Measurements from ENCODE around the gene MAGEB6. TPM values are rescaled to one million over a fixed set of nuclear protein-coding genes. Genes with fewer than 3 reads are reported as not detected.
A peak's percentile ranks its signal among the peaks of the same experiment; 100 is the strongest.
"Not testable (repeated sequence)": the region's sequence is repeated elsewhere in the genome, so short reads cannot be mapped to it uniquely, and the experiment has no call there.

Gene MAGEB6
- total RNA-seq (not detected), polyA plus RNA-seq (not detected)

DNA sequence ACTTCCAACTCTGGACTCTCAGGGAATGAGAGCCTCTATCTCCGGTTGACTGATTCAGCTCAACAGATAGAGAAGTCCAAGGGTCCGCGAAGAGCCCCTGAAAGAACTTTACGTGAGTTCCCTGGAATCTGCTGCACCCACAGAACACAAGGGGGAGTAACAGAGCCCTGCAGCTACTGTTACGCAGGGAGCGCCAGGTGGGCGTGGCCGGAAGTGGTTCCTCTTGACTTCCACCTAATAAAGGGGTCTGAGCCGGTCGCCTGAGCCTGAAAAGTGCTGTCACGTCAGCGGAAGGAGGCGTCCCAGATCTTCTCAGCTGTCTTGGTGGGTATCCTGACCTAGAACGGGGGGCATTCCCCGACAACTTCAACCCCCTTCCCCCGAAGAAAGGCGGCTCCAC is at the start of gene MAGEB6:
MAGEB6 (plus strand) TSS at position 237 of the 400 bp plus-strand sequence. CDS start 1,407 bp downstream, outside the sequence.
- H3K9me3 Mint-ChIP-seq: peaks cover 0 to 9% (median 0%) of the 10 kb centered on the region in 8 donors
- DNase-seq: peak in 1 of 5 donors; percentile 19
- no peaks in the 10 kb centered on the region for H3K4me1 Mint-ChIP-seq
- no peaks in the 10 kb centered on the region for H3K36me3 Mint-ChIP-seq
- H3K27me3 Mint-ChIP-seq: no peaks in the 10 kb centered on the region
- H3K27ac Mint-ChIP-seq: peak within 1 kb of the TSS in 1 of 7 donors; percentile 5
- Histone ChIP-seq H3K4me1 (ENCODE audit: insufficient read depth, low read length) (no peaks in the 10 kb centered on the region), H3K27me3 (ENCODE audit: insufficient read depth, low read length) (no peaks in the 10 kb centered on the region), H3K27ac (ENCODE audit: low read depth, low read length) (no peak within 1 kb of the TSS), H3K36me3 (ENCODE audit: insufficient read depth, low read length) (no peaks in the 10 kb centered on the region), H3K9me3 (ENCODE audit: control insufficient read depth in 1 of 2, low read length in 2 of 2) (no peaks in the 10 kb centered on the region), H3K4me3 (ENCODE audit: low read length in 2 of 2) (no peak within 1 kb of the TSS)
- POLR2A ChIA-PET (ENCODE audit: partially characterized antibody): no interaction called here
- intact Hi-C loops (cut with micrococcal nuclease): no loop called here
- no peak within 1 kb of the TSS for H3K4me3 Mint-ChIP-seq
- CTCF ChIA-PET (ENCODE audit: partially characterized antibody): no interaction called here

DNA sequence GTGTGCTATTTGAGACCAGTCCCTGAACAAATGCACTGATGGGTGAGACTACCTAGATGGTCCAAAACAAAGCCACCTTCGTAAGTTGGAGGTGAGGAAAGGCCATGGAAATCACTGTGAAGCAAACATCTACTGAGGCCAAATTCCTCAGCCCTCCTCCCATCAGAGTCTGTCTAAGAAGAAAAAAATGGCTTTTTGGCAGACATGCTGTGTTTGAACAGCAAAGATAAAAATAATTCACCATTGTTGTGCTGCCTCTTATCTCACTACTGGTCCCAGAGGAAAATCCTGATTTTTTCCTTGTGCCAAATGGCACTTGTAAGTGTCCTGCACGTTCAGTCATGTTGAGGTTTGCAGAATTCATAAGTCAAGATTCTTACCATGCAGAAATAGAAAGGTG is 46.2 kb upstream of the MAGEB6 start:
- Mint-ChIP-seq H3K9me3 (peaks cover 0 to 8% (median under 1%) of the 10 kb centered on the region in 8 donors), H3K4me1 (no peaks in the 10 kb centered on the region), H3K36me3 (no peaks in the 10 kb centered on the region), H3K27ac (no peak overlapping the region), H3K27me3 (no peaks in the 10 kb centered on the region), H3K4me3 (no peak overlapping the region)
- Histone ChIP-seq H3K36me3 (ENCODE audit: insufficient read depth, low read length) (no peaks in the 10 kb centered on the region), H3K4me3 (ENCODE audit: low read length in 2 of 2) (no peak overlapping the region), H3K4me1 (ENCODE audit: insufficient read depth, low read length) (no peaks in the 10 kb centered on the region), H3K27me3 (ENCODE audit: insufficient read depth, low read length) (no peaks in the 10 kb centered on the region), H3K9me3 (ENCODE audit: control insufficient read depth in 1 of 2, low read length in 2 of 2) (no peaks in the 10 kb centered on the region), H3K27ac (ENCODE audit: low read depth, low read length) (no peak overlapping the region)
- ChIA-PET POLR2A (ENCODE audit: partially characterized antibody) (no interaction called here), CTCF (ENCODE audit: partially characterized antibody) (no interaction called here)
- DNase-seq: no peak
- intact Hi-C loops (cut with micrococcal nuclease): no loop called here

GRCh38 chrX:26160301-26160700 is 31.9 kb upstream of the MAGEB6 start, which contains the start of gene MAGEB6B:
TSS of gene MAGEB6B (plus strand) at chrX:26160601. CDS start at chrX:26160601, 0 bp downstream.
- no peaks in the 10 kb centered on the region for H3K4me1 ChIP-seq (ENCODE audit: insufficient read depth, low read length)
- H3K36me3 ChIP-seq (ENCODE audit: insufficient read depth, low read length): no peaks in the 10 kb centered on the region
- Mint-ChIP-seq H3K27me3 (no peaks in the 10 kb centered on the region), H3K9me3 (peaks cover 0 to 8% (median 4%) of the 10 kb centered on the region in 8 donors), H3K4me3 (no peak within 1 kb of the TSS), H3K27ac (no peak within 1 kb of the TSS), H3K4me1 (no peaks in the 10 kb centered on the region), H3K36me3 (no peaks in the 10 kb centered on the region)
- no peak within 1 kb of the TSS for H3K4me3 ChIP-seq (ENCODE audit: low read length in 2 of 2)
- no peak for DNase-seq
- H3K27me3 ChIP-seq (ENCODE audit: insufficient read depth, low read length): no peaks in the 10 kb centered on the region
- ChIA-PET POLR2A (ENCODE audit: partially characterized antibody) (no interaction called here), CTCF (ENCODE audit: partially characterized antibody) (no interaction called here)
- no peaks in the 10 kb centered on the region for H3K9me3 ChIP-seq (ENCODE audit: control insufficient read depth in 1 of 2, low read length in 2 of 2)
- no peak within 1 kb of the TSS for H3K27ac ChIP-seq (ENCODE audit: low read depth, low read length)
- intact Hi-C loops (cut with micrococcal nuclease): no loop called here

GRCh38 chrX:26203561-26203960 is 11.3 kb downstream of the MAGEB6 start:
- no peaks in the 10 kb centered on the region for H3K27me3 ChIP-seq (ENCODE audit: insufficient read depth, low read length)
- no peaks in the 10 kb centered on the region for H3K4me1 Mint-ChIP-seq
- intact Hi-C loops (cut with micrococcal nuclease): no loop called here
- no peaks in the 10 kb centered on the region for H3K4me1 ChIP-seq (ENCODE audit: insufficient read depth, low read length)
- no peak overlapping the region for H3K4me3 ChIP-seq (ENCODE audit: low read length in 2 of 2)
- POLR2A ChIA-PET (ENCODE audit: partially characterized antibody): no interaction called here
- no peaks in the 10 kb centered on the region for H3K27me3 Mint-ChIP-seq
- no peaks in the 10 kb centered on the region for H3K9me3 ChIP-seq (ENCODE audit: control insufficient read depth in 1 of 2, low read length in 2 of 2)
- DNase-seq: no peak
- no peak overlapping the region for H3K27ac ChIP-seq (ENCODE audit: low read depth, low read length)
- no peaks in the 10 kb centered on the region for H3K36me3 Mint-ChIP-seq
- H3K4me3 Mint-ChIP-seq: no peak overlapping the region
- peaks cover 0 to 15% (median 2%) of the 10 kb centered on the region in 8 donors for H3K9me3 Mint-ChIP-seq
- H3K36me3 ChIP-seq (ENCODE audit: insufficient read depth, low read length): no peaks in the 10 kb centered on the region
- CTCF ChIA-PET (ENCODE audit: partially characterized antibody): no interaction called here
- H3K27ac Mint-ChIP-seq: no peak overlapping the region

GRCh38 chrX:26204717-26205116 is 12.5 kb downstream of the MAGEB6 start:
- not testable (repeated sequence) for H3K9me3 Mint-ChIP-seq

DNA sequence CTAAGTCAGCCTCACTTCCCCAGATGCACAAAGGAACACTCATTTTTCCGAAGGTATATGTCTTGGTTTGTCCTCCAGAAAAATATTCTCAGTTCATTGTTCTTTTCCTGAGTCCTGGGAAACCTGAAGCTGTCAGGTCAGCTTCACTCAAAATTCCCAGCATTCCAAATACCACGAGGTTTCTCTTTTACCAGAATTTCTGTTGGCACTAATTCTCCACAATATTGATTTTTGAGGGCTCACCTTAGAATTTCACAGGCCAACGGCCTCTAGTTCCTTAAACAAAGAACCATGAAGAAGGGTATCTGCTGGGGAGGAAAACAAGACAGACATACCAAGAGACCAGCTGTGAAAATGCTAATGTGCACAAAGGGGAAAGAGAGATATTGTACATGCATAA is 15.8 kb downstream of the MAGEB6 start:
- H3K4me3 Mint-ChIP-seq: no peak overlapping the region
- Histone ChIP-seq H3K27ac (ENCODE audit: low read depth, low read length) (no peak overlapping the region), H3K9me3 (ENCODE audit: control insufficient read depth in 1 of 2, low read length in 2 of 2) (no peaks in the 10 kb centered on the region), H3K4me3 (ENCODE audit: low read length in 2 of 2) (no peak overlapping the region), H3K4me1 (ENCODE audit: insufficient read depth, low read length) (no peaks in the 10 kb centered on the region), H3K36me3 (ENCODE audit: insufficient read depth, low read length) (no peaks in the 10 kb centered on the region), H3K27me3 (ENCODE audit: insufficient read depth, low read length) (no peaks in the 10 kb centered on the region)
- ChIA-PET POLR2A (ENCODE audit: partially characterized antibody) (no interaction called here), CTCF (ENCODE audit: partially characterized antibody) (no interaction called here)
- H3K36me3 Mint-ChIP-seq: no peaks in the 10 kb centered on the region
- no peaks in the 10 kb centered on the region for H3K27me3 Mint-ChIP-seq
- peaks cover 0 to 5% (median 0%) of the 10 kb centered on the region in 8 donors for H3K9me3 Mint-ChIP-seq
- no peak overlapping the region for H3K27ac Mint-ChIP-seq
- no peak for DNase-seq
- intact Hi-C loops (cut with micrococcal nuclease): no loop called here
- no peaks in the 10 kb centered on the region for H3K4me1 Mint-ChIP-seq

More at GRCh38 chrX:26204717-26205116, 12.5 kb downstream of the MAGEB6 start:
- H3K4me1 ChIP-seq (ENCODE audit: insufficient read depth, low read length); H3K27ac Mint-ChIP-seq; CTCF ChIA-PET (ENCODE audit: partially characterized antibody); H3K4me3 Mint-ChIP-seq; H3K27me3 ChIP-seq (ENCODE audit: insufficient read depth, low read length); H3K9me3 ChIP-seq (ENCODE audit: control insufficient read depth in 1 of 2, low read length in 2 of 2); H3K27me3 Mint-ChIP-seq; intact Hi-C loops (cut with micrococcal nuclease); H3K27ac ChIP-seq (ENCODE audit: low read depth, low read length); H3K4me3 ChIP-seq (ENCODE audit: low read length in 2 of 2); POLR2A ChIA-PET (ENCODE audit: partially characterized antibody); H3K4me1 Mint-ChIP-seq; DNase-seq; H3K36me3 ChIP-seq (ENCODE audit: insufficient read depth, low read length); H3K36me3 Mint-ChIP-seq: not testable (repeated sequence)

DNA sequence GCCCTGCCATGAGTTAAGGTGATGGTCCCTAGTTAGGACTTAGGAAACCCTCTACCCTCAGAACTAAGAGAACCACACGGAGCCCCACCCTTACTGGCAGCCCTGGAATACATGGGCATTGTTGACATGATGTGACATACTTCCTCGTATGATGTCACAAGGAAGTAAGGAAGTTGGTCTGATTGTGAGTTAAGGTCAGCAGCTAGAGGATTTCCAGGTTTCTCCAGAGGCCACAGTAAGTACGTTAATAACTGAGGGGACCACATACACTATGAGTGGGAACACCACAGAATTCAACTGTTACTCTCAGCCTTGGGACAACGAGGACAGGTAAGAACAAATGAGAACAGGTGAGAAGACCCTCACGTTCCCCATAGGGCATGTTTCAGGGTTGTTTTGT is 23.6 kb downstream of the MAGEB6 start, which contains the start of gene MAGEB5:
MAGEB5 (plus strand) TSS at position 301 of the 400 bp plus-strand sequence. CDS start 1,133 bp downstream, outside the sequence.
- Mint-ChIP-seq H3K4me1 (no peaks in the 10 kb centered on the region), H3K27me3 (no peaks in the 10 kb centered on the region), H3K27ac (no peak within 1 kb of the TSS), H3K9me3 (peaks cover 0 to 11% (median 1%) of the 10 kb centered on the region in 8 donors), H3K4me3 (no peak within 1 kb of the TSS), H3K36me3 (no peaks in the 10 kb centered on the region)
- ChIA-PET CTCF (ENCODE audit: partially characterized antibody) (no interaction called here), POLR2A (ENCODE audit: partially characterized antibody) (no interaction called here)
- no peaks in the 10 kb centered on the region for H3K4me1 ChIP-seq (ENCODE audit: insufficient read depth, low read length)
- H3K36me3 ChIP-seq (ENCODE audit: insufficient read depth, low read length): no peaks in the 10 kb centered on the region
- no peaks in the 10 kb centered on the region for H3K9me3 ChIP-seq (ENCODE audit: control insufficient read depth in 1 of 2, low read length in 2 of 2)
- intact Hi-C loops (cut with micrococcal nuclease): no loop called here
- no peak for DNase-seq
- H3K4me3 ChIP-seq (ENCODE audit: low read length in 2 of 2): no peak within 1 kb of the TSS
- H3K27me3 ChIP-seq (ENCODE audit: insufficient read depth, low read length): no peaks in the 10 kb centered on the region
- no peak within 1 kb of the TSS for H3K27ac ChIP-seq (ENCODE audit: low read depth, low read length)

GRCh38 chrX:26219351-26219750 is 27.1 kb downstream of the MAGEB6 start:
- Mint-ChIP-seq H3K27ac (no peak overlapping the region), H3K9me3 (peaks cover 0 to 13% (median 1%) of the 10 kb centered on the region in 8 donors), H3K27me3 (no peaks in the 10 kb centered on the region), H3K4me3 (no peak overlapping the region), H3K4me1 (no peaks in the 10 kb centered on the region), H3K36me3 (no peaks in the 10 kb centered on the region)
- Histone ChIP-seq H3K9me3 (ENCODE audit: control insufficient read depth in 1 of 2, low read length in 2 of 2) (no peaks in the 10 kb centered on the region), H3K27ac (ENCODE audit: low read depth, low read length) (no peak overlapping the region), H3K4me3 (ENCODE audit: low read length in 2 of 2) (no peak overlapping the region), H3K36me3 (ENCODE audit: insufficient read depth, low read length) (no peaks in the 10 kb centered on the region), H3K27me3 (ENCODE audit: insufficient read depth, low read length) (no peaks in the 10 kb centered on the region), H3K4me1 (ENCODE audit: insufficient read depth, low read length) (no peaks in the 10 kb centered on the region)
- intact Hi-C loops (cut with micrococcal nuclease): no loop called here
- DNase-seq: no peak
- CTCF ChIA-PET (ENCODE audit: partially characterized antibody): no interaction called here
- POLR2A ChIA-PET (ENCODE audit: partially characterized antibody): no interaction called here

Measured in CD4-positive, alpha-beta memory T cell (primary cell).